Peyer's patch (tissue), 4 donors: ENCODE data around the gene TERC.

Experiments
- POLR2A ChIP-seq, 2 donors: fragments of 450-650 bp; IDR thresholded peaks; one replicate each; pipeline ENCODE4 v1.5.1; 2017; ENCODE audit warnings: antibody characterized with exemption in 2 of 2, mild to moderate bottlenecking in 2 of 2, moderate library complexity in 2 of 2
- TF ChIP-seq, protein P1 (sequence below), 6 experiments: fragments of 450-650 bp in 4 of 6; fragments of 200-600 bp in 2 of 6; sonication (generic) in 1 of 6; IDR thresholded peaks; one replicate each; pipeline ENCODE4 v1.5.1; 2017 to 2019; ENCODE audit warnings: antibody characterized with exemption in 6 of 6, mild to moderate bottlenecking in 3 of 6, moderate library complexity in 1 of 6

DNA sequence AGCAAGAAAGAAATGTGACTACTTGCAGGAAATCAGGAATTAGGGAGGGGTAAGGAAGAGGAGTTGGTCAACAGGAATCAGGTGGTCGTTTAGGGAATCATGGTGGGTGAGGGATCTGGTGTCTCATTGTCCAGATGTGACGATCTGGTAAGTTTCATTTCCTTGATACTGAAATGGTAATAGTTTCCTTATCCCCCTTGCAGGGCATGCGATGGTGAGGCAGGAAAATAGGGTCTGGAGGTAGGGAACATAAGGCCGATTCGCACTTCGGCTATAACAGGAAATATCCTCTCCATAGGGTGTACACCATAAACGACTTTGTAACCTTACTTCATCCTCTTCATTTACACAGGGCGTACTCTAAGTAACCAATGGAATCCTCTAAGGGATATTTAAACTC is 48.4 kb upstream of the TERC start:
- TF ChIP-seq, protein P1, sequence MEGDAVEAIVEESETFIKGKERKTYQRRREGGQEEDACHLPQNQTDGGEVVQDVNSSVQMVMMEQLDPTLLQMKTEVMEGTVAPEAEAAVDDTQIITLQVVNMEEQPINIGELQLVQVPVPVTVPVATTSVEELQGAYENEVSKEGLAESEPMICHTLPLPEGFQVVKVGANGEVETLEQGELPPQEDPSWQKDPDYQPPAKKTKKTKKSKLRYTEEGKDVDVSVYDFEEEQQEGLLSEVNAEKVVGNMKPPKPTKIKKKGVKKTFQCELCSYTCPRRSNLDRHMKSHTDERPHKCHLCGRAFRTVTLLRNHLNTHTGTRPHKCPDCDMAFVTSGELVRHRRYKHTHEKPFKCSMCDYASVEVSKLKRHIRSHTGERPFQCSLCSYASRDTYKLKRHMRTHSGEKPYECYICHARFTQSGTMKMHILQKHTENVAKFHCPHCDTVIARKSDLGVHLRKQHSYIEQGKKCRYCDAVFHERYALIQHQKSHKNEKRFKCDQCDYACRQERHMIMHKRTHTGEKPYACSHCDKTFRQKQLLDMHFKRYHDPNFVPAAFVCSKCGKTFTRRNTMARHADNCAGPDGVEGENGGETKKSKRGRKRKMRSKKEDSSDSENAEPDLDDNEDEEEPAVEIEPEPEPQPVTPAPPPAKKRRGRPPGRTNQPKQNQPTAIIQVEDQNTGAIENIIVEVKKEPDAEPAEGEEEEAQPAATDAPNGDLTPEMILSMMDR (IDR thresholded peaks at IDR 0.05) = no peak
- TF ChIP-seq POLR2A (IDR thresholded peaks at IDR 0.05) = no peak
